IMR-90 (cell line): ENCODE data around the gene OLFML1. TPM values are rescaled to one million over a fixed set of nuclear protein-coding genes. Genes with fewer than 3 reads are reported as not detected.

ENCODE experiments used
- ATAC-seq: fragments of 200-7000 bp; cut with Tn5 transposase; 2 replicates; pipeline ENCODE4 v1.9.1; 2020; ENCODE audit warnings: low read depth, mild to moderate bottlenecking, moderate library complexity
- BruUV-seq: library from RNA; stranded (reverse); fragments of 400-500 nt; replicated peaks from 2 replicates; lab custom pipeline; 2021; lab: Mats Ljungman, UMichigan
- CTCF ChIA-PET: fragments of 300-600 bp; formaldehyde crosslinking; extraction: SDS; loops from one replicate; lab custom pipeline; 2021; ENCODE audit warnings: antibody characterized with exemption; lab: Yijun Ruan, JAX
- POLR2A ChIA-PET: fragments of 300-600 bp; sonication (Branson Sonifier 250); formaldehyde crosslinking; loops from one replicate; lab custom pipeline; 2022; ENCODE audit warnings: antibody characterized with exemption; ENCODE audit not compliant: unreplicated experiment; lab: Charles Lee
- DNase-seq: peaks from one replicate; pipeline ENCODE4 v3.0.0; 2013
- H2AFZ ChIP-seq: replicated peaks from 2 replicates; pipeline ENCODE3; 2013; ENCODE audit warnings: low read length, mild to moderate bottlenecking; ENCODE audit not compliant: poor library complexity
- H2AK5ac ChIP-seq: 2 replicates; pipeline ENCODE4 v1.6.1; 2013; ENCODE audit warnings: low read depth, low read length, inconsistent platforms
- H2AK9ac ChIP-seq: replicated peaks from 2 replicates; pipeline ENCODE3; 2013; ENCODE audit warnings: mild to moderate bottlenecking, low read depth, low read length, moderate library complexity; ENCODE audit not compliant: poor library complexity
- H2BK120ac ChIP-seq: 2 replicates; pipeline ENCODE4 v1.6.1; 2013; ENCODE audit warnings: low read depth, low read length, inconsistent platforms
- H2BK15ac ChIP-seq: 3 replicates; pipeline ENCODE4 v1.6.1; 2013; ENCODE audit warnings: low read depth, low read length, inconsistent platforms
- H2BK20ac ChIP-seq: 2 replicates; pipeline ENCODE4 v1.6.1; 2013; ENCODE audit warnings: low read depth, mild to moderate bottlenecking, inconsistent platforms, low read length, moderate library complexity
- H2BK5ac ChIP-seq: 2 replicates; pipeline ENCODE4 v1.6.1; 2013; ENCODE audit warnings: mild to moderate bottlenecking, low read depth, low read length, inconsistent platforms; ENCODE audit not compliant: poor library complexity, severe bottlenecking
- H3K14ac ChIP-seq: replicated peaks from 2 replicates; pipeline ENCODE4 v1.6.1; 2013; ENCODE audit warnings: low read depth, low read length, inconsistent platforms
- H3K18ac ChIP-seq: 2 replicates; pipeline ENCODE4 v1.6.1; 2013; ENCODE audit warnings: low read depth, low read length, control low read depth
- H3K23ac ChIP-seq: 2 replicates; pipeline ENCODE4 v1.6.1; 2013; ENCODE audit warnings: low read depth, low read length, inconsistent platforms
- H3K27ac ChIP-seq: 2 replicates; pipeline ENCODE4 v1.5.1; 2013; ENCODE audit warnings: mild to moderate bottlenecking, control low read depth, low read length; ENCODE audit not compliant: insufficient read depth
- H3K27me3 ChIP-seq: 2 replicates; pipeline ENCODE4 v1.6.1; 2013; ENCODE audit warnings: low read length; ENCODE audit not compliant: control insufficient read depth, insufficient read depth
- H3K36me3 ChIP-seq: 2 replicates; pipeline ENCODE4 v1.6.1; 2013; ENCODE audit warnings: low read length, mixed read lengths; ENCODE audit not compliant: control insufficient read depth, insufficient read depth
- H3K4ac ChIP-seq: 2 replicates; pipeline ENCODE4 v1.6.1; 2013; ENCODE audit warnings: low read depth, low read length, inconsistent platforms
- H3K4me1 ChIP-seq: 2 replicates; pipeline ENCODE4 v1.6.1; 2013; ENCODE audit warnings: low read length, mixed read lengths; ENCODE audit not compliant: control insufficient read depth, insufficient read depth
- H3K4me2 ChIP-seq: 2 replicates; pipeline ENCODE4 v1.6.1; 2013; ENCODE audit warnings: low read depth, mild to moderate bottlenecking, control low read depth, low read length, moderate library complexity
- H3K4me3 ChIP-seq: 2 replicates; pipeline ENCODE4 v1.5.1; 2013; ENCODE audit warnings: low read depth, mild to moderate bottlenecking, control low read depth, low read length, moderate library complexity; ENCODE audit not compliant: insufficient read depth
- H3K56ac ChIP-seq: 2 replicates; pipeline ENCODE4 v1.6.1; 2013; ENCODE audit warnings: low read length, inconsistent platforms; ENCODE audit not compliant: insufficient read depth; ENCODE audit errors: extremely low read depth
- H3K79me1 ChIP-seq, 2 experiments: 2 replicates each; pipeline ENCODE4 v1.6.1; 2013; ENCODE audit warnings: low read length in 2 of 2, inconsistent platforms in 1 of 2, low read depth in 1 of 2
- H3K9ac ChIP-seq: 2 replicates; pipeline ENCODE4 v1.6.1; 2013; ENCODE audit warnings: low read depth, low read length, control low read depth
- H3K9me1 ChIP-seq: 2 replicates; pipeline ENCODE4 v1.6.1; 2013; ENCODE audit warnings: low read length, inconsistent platforms; ENCODE audit not compliant: insufficient read depth
- H3K9me3 ChIP-seq: 2 replicates; pipeline ENCODE4 v1.6.1; 2013; ENCODE audit warnings: low read length; ENCODE audit not compliant: control insufficient read depth, insufficient read depth
- H4K20me1 ChIP-seq: 2 replicates; pipeline ENCODE4 v1.6.1; 2013; ENCODE audit warnings: low read length, inconsistent platforms; ENCODE audit not compliant: insufficient read depth
- H4K5ac ChIP-seq: 2 replicates; pipeline ENCODE4 v1.6.1; 2013; ENCODE audit warnings: mild to moderate bottlenecking, low read depth, low read length, control low read depth
- H4K8ac ChIP-seq, 2 experiments: 2 replicates each; pipeline ENCODE4 v1.6.1; 2013; ENCODE audit warnings: low read depth in 2 of 2, low read length in 2 of 2, control low read depth in 1 of 2, inconsistent platforms in 1 of 2
- H4K91ac ChIP-seq: 2 replicates; pipeline ENCODE4 v1.6.1; 2013; ENCODE audit warnings: low read depth, low read length, inconsistent platforms; ENCODE audit not compliant: insufficient read depth
- BHLHE40 ChIP-seq: fragments of 150-350 bp; IDR thresholded peaks from 2 replicates; pipeline ENCODE4 v1.6.1; 2016; ENCODE audit warnings: mild to moderate bottlenecking, low read depth, low read length
- CEBPB ChIP-seq: IDR thresholded peaks from 2 replicates; pipeline ENCODE4 v1.6.1; 2012; ENCODE audit warnings: low read depth, low read length, improper control_type of control experiment
- CHD1 ChIP-seq: IDR thresholded peaks from 2 replicates; pipeline ENCODE4 v1.6.1; 2012; ENCODE audit warnings: low read depth, low read length, improper control_type of control experiment
- CTCF ChIP-seq: conservative IDR thresholded peaks from 2 replicates; pipeline ENCODE4 v1.5.1; 2012; ENCODE audit warnings: mild to moderate bottlenecking, low read depth, low read length, improper control_type of control experiment
- FOS ChIP-seq: fragments of 150-350 bp; IDR thresholded peaks from 2 replicates; pipeline ENCODE4 v1.6.1; 2016; ENCODE audit warnings: low read depth, low read length
- MAFK ChIP-seq: IDR thresholded peaks from 2 replicates; pipeline ENCODE4 v1.6.1; 2012; ENCODE audit warnings: low read depth, low read length, improper control_type of control experiment
- MAZ ChIP-seq: IDR thresholded peaks from 2 replicates; pipeline ENCODE4 v1.6.1; 2012; ENCODE audit warnings: low read depth, mild to moderate bottlenecking, low read length, improper control_type of control experiment, moderate library complexity, borderline replicate concordance
- MXI1 ChIP-seq: IDR thresholded peaks from 2 replicates; pipeline ENCODE4 v1.6.1; 2012; ENCODE audit warnings: low read depth, mild to moderate bottlenecking, low read length, moderate library complexity, borderline replicate concordance
- NFE2L2 ChIP-seq: fragments of 150-350 bp; IDR thresholded peaks from 2 replicates; pipeline ENCODE4 v1.6.1; 2016; ENCODE audit warnings: low read depth, mild to moderate bottlenecking, low read length
- POLR2A ChIP-seq: IDR thresholded peaks from 2 replicates; pipeline ENCODE4 v1.6.1; 2012; ENCODE audit warnings: mild to moderate bottlenecking, low read depth, low read length
- RAD21 ChIP-seq: IDR thresholded peaks from 2 replicates; pipeline ENCODE4 v1.6.1; 2012; ENCODE audit warnings: low read length, improper control_type of control experiment
- RCOR1 ChIP-seq: IDR thresholded peaks from 2 replicates; pipeline ENCODE4 v1.6.1; 2012; ENCODE audit warnings: mild to moderate bottlenecking, low read length, improper control_type of control experiment; ENCODE audit not compliant: insufficient replicate concordance
- SMC3 ChIP-seq: fragments of 150-350 bp; IDR thresholded peaks from 2 replicates; pipeline ENCODE4 v1.6.1; 2016; ENCODE audit warnings: low read depth, mild to moderate bottlenecking, antibody characterized with exemption, low read length, moderate library complexity
- WGBS, 2 experiments: methylation state at CpG; one replicate each; pipeline versions ENCODE4 v1.1.5 to v1.1.7; 2013; ENCODE audit warnings: missing lambda C conversion rate in 2 of 2; ENCODE audit not compliant: insufficient read length in 1 of 2; ENCODE audit errors: extremely low coverage in 2 of 2; 5-methylcytosine and 5-hydroxymethylcytosine counted together
- dilution Hi-C: fragments of 300-500 bp; cut with HindIII; formaldehyde crosslinking; loops from one replicate; pipeline ENCODE4 v1.14.3; 2018; ENCODE audit warnings: low sequenced_read_pairs; ENCODE audit not compliant: unreplicated experiment
- in situ Hi-C: fragments of 300-500 bp; cut with MboI; formaldehyde crosslinking; loops from 3 replicates; pipeline ENCODE4 v1.14.3; 2019; ENCODE audit warnings: low sequenced_read_pairs, inconsistent platforms, mixed read lengths
- intact Hi-C: fragments of 100-400 bp; cut with micrococcal nuclease; formaldehyde crosslinking; loops from 2 replicates; pipeline ENCODE4 v1.10.0; 2022
- polyA plus RNA-seq, 3 experiments: library from polyadenylated mRNA; depleted of rRNA; stranded (reverse); fragments of >200 nt; gene quantifications; 2 replicates each; pipeline ENCODE4 v1.2.3, GENCODE V29; 2012; ENCODE audit warnings: low replicate concordance in 1 of 3
- total RNA-seq: library from RNA; depleted of rRNA; stranded (reverse); fragments of >200 nt; gene quantifications from 2 replicates; pipeline ENCODE4 v1.2.3, GENCODE V29; 2012
- TF ChIP-seq, protein P1 (sequence below): fragments of 150-350 bp; IDR thresholded peaks from 2 replicates; pipeline ENCODE4 v1.6.1; 2016; ENCODE audit warnings: low read depth, mild to moderate bottlenecking, low read length, moderate library complexity, borderline replicate concordance

OLFML1 gene
- total and polyA plus RNA-seq, 2 of the 4 experiments (the other 2 are of a cell fraction) = 0.10 to 0.18 TPM

- no peaks in the 10 kb centered on the region for H4K20me1 ChIP-seq
- no peak overlapping the region for H2AK9ac ChIP-seq
- no peak overlapping the region for H2BK20ac ChIP-seq
- H2BK15ac ChIP-seq = no peak overlapping the region
- no peak overlapping the region for H3K23ac ChIP-seq
- no peaks in the 10 kb centered on the region for H3K79me1 ChIP-seq
- DNase-seq (no peak), ATAC-seq (no peak)
- H3K27ac ChIP-seq = no peak overlapping the region
- H3K9ac ChIP-seq = no peak overlapping the region
- no peak overlapping the region for H2BK5ac ChIP-seq
- peaks cover 3% of the 10 kb centered on the region; the same call in 1 of the 2 replicates for H3K27me3 ChIP-seq
- no TSS peak for BruUV-seq
- intact Hi-C loops = no loop called here
- no peaks in the 10 kb centered on the region for H3K9me3 ChIP-seq
- no peak overlapping the region for H2AK5ac ChIP-seq
- TF ChIP-seq SMC3 (no peak), NFE2L2 (no peak), MXI1 (no peak), MAZ (no peak), POLR2A (no peak), RCOR1 (no peak), BHLHE40 (no peak), CEBPB (no peak), FOS (no peak), CTCF (no peak), MAFK (no peak), RAD21 (no peak), CHD1 (no peak)
- TF ChIP-seq, protein P1, sequence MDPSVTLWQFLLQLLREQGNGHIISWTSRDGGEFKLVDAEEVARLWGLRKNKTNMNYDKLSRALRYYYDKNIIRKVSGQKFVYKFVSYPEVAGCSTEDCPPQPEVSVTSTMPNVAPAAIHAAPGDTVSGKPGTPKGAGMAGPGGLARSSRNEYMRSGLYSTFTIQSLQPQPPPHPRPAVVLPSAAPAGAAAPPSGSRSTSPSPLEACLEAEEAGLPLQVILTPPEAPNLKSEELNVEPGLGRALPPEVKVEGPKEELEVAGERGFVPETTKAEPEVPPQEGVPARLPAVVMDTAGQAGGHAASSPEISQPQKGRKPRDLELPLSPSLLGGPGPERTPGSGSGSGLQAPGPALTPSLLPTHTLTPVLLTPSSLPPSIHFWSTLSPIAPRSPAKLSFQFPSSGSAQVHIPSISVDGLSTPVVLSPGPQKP = no peak
- no peak overlapping the region for H4K91ac ChIP-seq
- in situ Hi-C loops = no loop called here
- dilution Hi-C loops = no loop called here
- H3K36me3 ChIP-seq = no peaks in the 10 kb centered on the region
- H3K14ac ChIP-seq = no peak overlapping the region
- H2AFZ ChIP-seq = no peak overlapping the region
- H3K4me3 ChIP-seq = no peak overlapping the region
- H3K4ac ChIP-seq = no peak overlapping the region
- ChIA-PET CTCF (no interaction called here), POLR2A (no interaction called here)
- H3K9me1 ChIP-seq = no peaks in the 10 kb centered on the region
- no peak overlapping the region for H3K18ac ChIP-seq
- no peak overlapping the region for H2BK120ac ChIP-seq
- no peak overlapping the region for H3K56ac ChIP-seq
- WGBS, 2 experiments = no CpG with 5 or more reads among the region's 2 CpGs
- no peak overlapping the region for H4K8ac ChIP-seq
- H4K5ac ChIP-seq = no peak overlapping the region
- H3K4me1 ChIP-seq = no peaks in the 10 kb centered on the region
- H3K4me2 ChIP-seq = no peak overlapping the region
Measured at GRCh38 chr11:7486098-7486780, 933 bp downstream of the OLFML1 start.
